ENCODE measurements around the gene IARS2.

GRCh38 chr1:220119043-220119512 lies 25.1 kb downstream of the IARS2 start:
- no peak for TF ChIP-seq CTCF (IDR thresholded peaks at IDR 0.05; ENCODE audit: low read depth, low read length)
- TF ChIP-seq EZH2phosphoT487 (IDR thresholded peaks at IDR 0.05; ENCODE audit: low read depth), result no peak
